Suprapubic skin (tissue), 4 donors: Measurements from ENCODE around the gene ZNRF3.

ENCODE experiments used
- EP300 ChIP-seq: sonication (generic); formaldehyde crosslinking; IDR thresholded peaks from one replicate; pipeline ENCODE4 v1.6.1; 2017; ENCODE audit warnings: antibody characterized with exemption
- POLR2A ChIP-seq, 2 donors: fragments of 450-650 bp; IDR thresholded peaks; one replicate each; pipeline ENCODE4 v1.6.1; 2017; ENCODE audit warnings: antibody characterized with exemption in 2 of 2, mild to moderate bottlenecking in 2 of 2, moderate library complexity in 2 of 2
- POLR2AphosphoS5 ChIP-seq, 3 donors: sonication (generic); formaldehyde crosslinking; IDR thresholded peaks; one replicate each; pipeline ENCODE4 v1.6.1; 2017; ENCODE audit warnings: antibody characterized with exemption in 3 of 3
- TF ChIP-seq, protein P1 (sequence below), 2 donors: fragments of 200-600 bp in 1 of 2; fragments of 450-650 bp in 1 of 2; sonication (generic) in 1 of 2; IDR thresholded peaks; one replicate each; pipeline ENCODE4 v1.5.1; 2016 to 2019; ENCODE audit warnings: antibody characterized with exemption in 2 of 2, mild to moderate bottlenecking in 1 of 2, moderate library complexity in 1 of 2

DNA sequence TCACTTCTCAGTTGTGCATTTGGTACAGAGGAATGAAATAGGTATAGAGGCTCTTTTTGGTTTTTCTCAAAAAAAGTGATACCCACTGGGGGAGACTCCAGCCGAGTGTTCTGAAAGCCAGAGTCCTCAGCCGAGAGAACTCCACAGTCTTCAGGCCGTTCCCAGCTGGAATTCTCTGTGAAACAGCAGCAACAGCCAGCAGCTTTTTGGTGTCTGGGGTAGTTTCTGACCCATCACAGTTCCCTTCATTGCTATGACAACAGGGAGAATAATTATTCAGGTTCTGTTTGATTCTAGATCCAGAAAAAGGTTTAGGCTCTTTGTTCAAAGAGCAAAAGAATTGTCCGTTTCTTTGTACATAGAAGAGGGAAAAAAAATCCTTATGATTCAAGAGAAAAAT lies 93.7 kb downstream of the ZNRF3 start:
- TF ChIP-seq, protein P1, sequence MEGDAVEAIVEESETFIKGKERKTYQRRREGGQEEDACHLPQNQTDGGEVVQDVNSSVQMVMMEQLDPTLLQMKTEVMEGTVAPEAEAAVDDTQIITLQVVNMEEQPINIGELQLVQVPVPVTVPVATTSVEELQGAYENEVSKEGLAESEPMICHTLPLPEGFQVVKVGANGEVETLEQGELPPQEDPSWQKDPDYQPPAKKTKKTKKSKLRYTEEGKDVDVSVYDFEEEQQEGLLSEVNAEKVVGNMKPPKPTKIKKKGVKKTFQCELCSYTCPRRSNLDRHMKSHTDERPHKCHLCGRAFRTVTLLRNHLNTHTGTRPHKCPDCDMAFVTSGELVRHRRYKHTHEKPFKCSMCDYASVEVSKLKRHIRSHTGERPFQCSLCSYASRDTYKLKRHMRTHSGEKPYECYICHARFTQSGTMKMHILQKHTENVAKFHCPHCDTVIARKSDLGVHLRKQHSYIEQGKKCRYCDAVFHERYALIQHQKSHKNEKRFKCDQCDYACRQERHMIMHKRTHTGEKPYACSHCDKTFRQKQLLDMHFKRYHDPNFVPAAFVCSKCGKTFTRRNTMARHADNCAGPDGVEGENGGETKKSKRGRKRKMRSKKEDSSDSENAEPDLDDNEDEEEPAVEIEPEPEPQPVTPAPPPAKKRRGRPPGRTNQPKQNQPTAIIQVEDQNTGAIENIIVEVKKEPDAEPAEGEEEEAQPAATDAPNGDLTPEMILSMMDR (IDR thresholded peaks at IDR 0.05), result no peak
- TF ChIP-seq POLR2AphosphoS5 (IDR thresholded peaks at IDR 0.05) (no peak), POLR2A (IDR thresholded peaks at IDR 0.05) (no peak), EP300 (no peak)
